Measurements from ENCODE around the gene ETFA.

DNA sequence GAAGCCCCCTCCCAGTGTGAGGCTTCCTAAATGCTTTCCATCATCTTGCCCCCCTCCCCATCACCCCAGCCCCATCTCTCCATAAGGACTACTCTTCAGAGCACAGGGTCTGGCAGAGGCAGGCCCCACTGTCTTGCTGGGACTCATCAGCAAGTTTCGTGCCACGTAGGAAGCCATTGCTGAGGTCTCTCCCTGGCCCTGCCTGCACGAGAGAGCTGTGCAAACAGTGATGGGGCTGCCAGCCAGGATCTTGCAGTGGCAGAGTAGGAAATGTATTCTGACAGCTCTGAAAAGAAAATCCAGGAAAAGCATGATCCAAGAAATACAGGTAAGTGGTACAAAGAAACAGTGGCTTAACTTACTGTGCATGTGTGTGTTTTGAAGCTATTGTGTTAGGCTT is 47.9 kb upstream of the ETFA start:
- TF ChIP-seq, protein P1, sequence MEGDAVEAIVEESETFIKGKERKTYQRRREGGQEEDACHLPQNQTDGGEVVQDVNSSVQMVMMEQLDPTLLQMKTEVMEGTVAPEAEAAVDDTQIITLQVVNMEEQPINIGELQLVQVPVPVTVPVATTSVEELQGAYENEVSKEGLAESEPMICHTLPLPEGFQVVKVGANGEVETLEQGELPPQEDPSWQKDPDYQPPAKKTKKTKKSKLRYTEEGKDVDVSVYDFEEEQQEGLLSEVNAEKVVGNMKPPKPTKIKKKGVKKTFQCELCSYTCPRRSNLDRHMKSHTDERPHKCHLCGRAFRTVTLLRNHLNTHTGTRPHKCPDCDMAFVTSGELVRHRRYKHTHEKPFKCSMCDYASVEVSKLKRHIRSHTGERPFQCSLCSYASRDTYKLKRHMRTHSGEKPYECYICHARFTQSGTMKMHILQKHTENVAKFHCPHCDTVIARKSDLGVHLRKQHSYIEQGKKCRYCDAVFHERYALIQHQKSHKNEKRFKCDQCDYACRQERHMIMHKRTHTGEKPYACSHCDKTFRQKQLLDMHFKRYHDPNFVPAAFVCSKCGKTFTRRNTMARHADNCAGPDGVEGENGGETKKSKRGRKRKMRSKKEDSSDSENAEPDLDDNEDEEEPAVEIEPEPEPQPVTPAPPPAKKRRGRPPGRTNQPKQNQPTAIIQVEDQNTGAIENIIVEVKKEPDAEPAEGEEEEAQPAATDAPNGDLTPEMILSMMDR (IDR thresholded peaks at IDR 0.05; ENCODE audit: low read depth, low read length): no peak
- TF ChIP-seq EZH2phosphoT487 (IDR thresholded peaks at IDR 0.05; ENCODE audit: low read depth): no peak
